ENCODE measurements around the gene TRPV6.

Gene TRPV6

DNA sequence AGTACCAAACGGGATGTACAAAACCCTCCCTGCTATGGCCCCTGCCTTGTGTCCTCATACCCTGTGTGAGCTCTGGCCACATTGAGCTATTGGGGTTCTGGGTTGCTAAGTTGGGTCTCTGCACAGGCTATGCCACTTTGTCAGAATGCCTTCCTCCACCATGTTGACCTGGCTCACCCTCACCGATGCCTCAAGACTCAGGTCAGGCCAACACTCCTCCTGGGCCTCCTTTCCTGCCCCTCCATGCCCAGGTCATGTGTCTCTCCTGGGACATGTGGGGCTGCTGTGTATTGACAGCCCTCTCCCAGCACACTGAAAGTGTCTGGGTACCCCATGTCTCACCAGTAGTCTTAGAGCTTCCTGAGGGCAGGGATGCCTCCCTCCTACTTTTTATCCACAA lies 33.4 kb upstream of the TRPV6 start:
- Histone ChIP-seq H3K4me3 (ENCODE audit: low read length) (no peak overlapping the region), H3K36me3 (ENCODE audit: insufficient read depth, low read depth, low read length) (no peaks in the 10 kb centered on the region), H3K27ac (ENCODE audit: low read length) (no peak overlapping the region), H3K9me3 (ENCODE audit: insufficient read depth, low read depth, low read length) (no peaks in the 10 kb centered on the region), H3K4me1 (ENCODE audit: insufficient read depth, low read length) (no peaks in the 10 kb centered on the region), H3K9ac (ENCODE audit: low read depth, low read length) (no peak overlapping the region), H3K27me3 (ENCODE audit: insufficient read depth, low read length) (no peaks in the 10 kb centered on the region)

DNA sequence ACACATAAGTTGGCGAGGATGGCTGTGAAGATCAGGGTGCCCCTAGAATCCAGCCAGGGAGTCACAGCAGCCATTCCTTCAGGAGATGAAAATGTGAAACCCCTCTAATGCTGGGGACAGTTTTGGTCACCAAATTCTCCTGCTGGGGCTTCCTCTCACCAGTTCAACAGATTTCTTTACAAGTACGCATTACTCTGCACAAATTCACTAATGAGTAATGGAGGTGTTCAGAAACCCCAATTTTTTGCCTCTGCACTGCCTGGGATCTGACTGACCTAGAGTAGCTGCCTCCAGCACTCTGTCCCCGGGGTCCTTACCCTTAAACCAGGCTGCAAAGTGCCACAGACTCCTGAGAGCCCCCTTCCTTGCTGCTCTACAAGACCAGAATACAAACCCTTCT lies 31.9 kb upstream of the TRPV6 start:
- H3K27me3 ChIP-seq (ENCODE audit: insufficient read depth, low read length) = no peaks in the 10 kb centered on the region
- H3K36me3 ChIP-seq (ENCODE audit: insufficient read depth, low read depth, low read length) = no peaks in the 10 kb centered on the region
- H3K27ac ChIP-seq (ENCODE audit: low read length) = no peak overlapping the region
- no peaks in the 10 kb centered on the region for H3K9me3 ChIP-seq (ENCODE audit: insufficient read depth, low read depth, low read length)
- H3K4me1 ChIP-seq (ENCODE audit: insufficient read depth, low read length) = no peaks in the 10 kb centered on the region
- H3K4me3 ChIP-seq (ENCODE audit: low read length) = no peak overlapping the region
- no peak overlapping the region for H3K9ac ChIP-seq (ENCODE audit: low read depth, low read length)

DNA sequence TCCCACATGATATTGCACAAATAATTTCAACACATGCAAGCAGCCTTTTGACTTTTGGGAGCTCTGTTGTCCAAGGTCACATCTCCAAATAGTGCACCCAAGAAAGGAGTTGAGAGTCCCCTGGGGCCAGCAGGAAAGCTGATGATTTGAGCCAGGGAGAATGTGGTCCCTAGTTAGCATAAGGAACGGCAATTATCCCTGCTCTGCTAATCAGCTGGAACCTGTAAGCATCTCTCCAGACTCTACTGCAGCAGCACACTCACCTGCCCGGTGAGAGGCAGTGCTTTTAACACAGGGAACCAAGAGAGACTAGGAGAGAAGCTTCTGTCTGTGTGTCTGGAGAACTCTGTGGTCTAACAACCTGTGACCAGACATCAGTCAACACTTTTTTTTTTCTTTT lies 31.0 kb upstream of the TRPV6 start:
- H3K27me3 ChIP-seq (ENCODE audit: insufficient read depth, low read length) = no peaks in the 10 kb centered on the region
- no peak overlapping the region for H3K9ac ChIP-seq (ENCODE audit: low read depth, low read length)
- no peaks in the 10 kb centered on the region for H3K36me3 ChIP-seq (ENCODE audit: insufficient read depth, low read depth, low read length)
- H3K4me1 ChIP-seq (ENCODE audit: insufficient read depth, low read length) = no peaks in the 10 kb centered on the region
- H3K4me3 ChIP-seq (ENCODE audit: low read length) = no peak overlapping the region
- H3K27ac ChIP-seq (ENCODE audit: low read length) = no peak overlapping the region
- no peaks in the 10 kb centered on the region for H3K9me3 ChIP-seq (ENCODE audit: insufficient read depth, low read depth, low read length)

DNA sequence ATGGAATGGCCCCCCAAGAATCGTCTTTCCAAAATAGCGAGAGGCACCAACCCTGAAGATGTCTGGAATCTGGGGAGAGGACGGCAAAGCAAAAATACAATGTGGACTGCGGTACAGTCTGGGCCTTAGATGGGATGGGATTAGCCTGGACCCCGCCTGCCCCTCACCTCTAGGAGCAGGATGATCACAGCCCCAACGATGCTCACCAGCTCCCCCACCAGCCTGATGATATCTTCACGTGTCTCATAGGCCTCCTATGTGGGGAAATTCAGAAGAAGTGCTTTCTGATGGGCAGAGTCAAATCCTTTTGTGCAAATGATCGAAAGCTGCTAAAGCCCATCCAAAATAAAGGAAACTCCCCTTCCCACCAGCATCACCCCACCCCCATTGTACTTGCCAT lies 29.8 kb upstream of the TRPV6 start:
- Histone ChIP-seq H3K27me3 (ENCODE audit: insufficient read depth, low read length) (no peaks in the 10 kb centered on the region), H3K4me1 (ENCODE audit: insufficient read depth, low read length) (no peaks in the 10 kb centered on the region), H3K36me3 (ENCODE audit: insufficient read depth, low read depth, low read length) (no peaks in the 10 kb centered on the region), H3K9ac (ENCODE audit: low read depth, low read length) (no peak overlapping the region), H3K9me3 (ENCODE audit: insufficient read depth, low read depth, low read length) (no peaks in the 10 kb centered on the region), H3K4me3 (ENCODE audit: low read length) (no peak overlapping the region), H3K27ac (ENCODE audit: low read length) (no peak overlapping the region)

DNA sequence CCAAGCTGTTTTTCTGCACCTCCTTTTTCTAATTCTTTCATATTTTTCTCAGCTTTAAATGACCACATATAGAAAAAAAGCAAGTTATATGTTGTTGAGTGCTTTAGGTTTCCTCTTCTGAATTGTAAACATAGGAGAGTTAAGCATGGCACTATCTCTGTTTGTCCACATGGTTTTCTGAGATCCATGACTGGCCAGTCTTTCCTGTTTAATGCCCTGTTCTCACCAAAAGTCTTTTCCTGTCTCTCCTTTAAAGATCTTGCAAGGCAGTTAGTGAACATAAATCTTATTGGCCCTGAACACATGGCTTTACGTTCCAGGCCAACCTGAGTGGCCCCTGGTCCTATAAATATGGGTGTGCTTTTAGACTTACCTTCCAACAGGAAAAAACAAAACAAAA lies 28.6 kb upstream of the TRPV6 start:
- H3K9me3 ChIP-seq (ENCODE audit: insufficient read depth, low read depth, low read length) = no peaks in the 10 kb centered on the region
- no peak overlapping the region for H3K4me3 ChIP-seq (ENCODE audit: low read length)
- H3K27me3 ChIP-seq (ENCODE audit: insufficient read depth, low read length) = no peaks in the 10 kb centered on the region
- no peak overlapping the region for H3K9ac ChIP-seq (ENCODE audit: low read depth, low read length)
- H3K4me1 ChIP-seq (ENCODE audit: insufficient read depth, low read length) = no peaks in the 10 kb centered on the region
- no peak overlapping the region for H3K27ac ChIP-seq (ENCODE audit: low read length)
- H3K36me3 ChIP-seq (ENCODE audit: insufficient read depth, low read depth, low read length) = no peaks in the 10 kb centered on the region

DNA sequence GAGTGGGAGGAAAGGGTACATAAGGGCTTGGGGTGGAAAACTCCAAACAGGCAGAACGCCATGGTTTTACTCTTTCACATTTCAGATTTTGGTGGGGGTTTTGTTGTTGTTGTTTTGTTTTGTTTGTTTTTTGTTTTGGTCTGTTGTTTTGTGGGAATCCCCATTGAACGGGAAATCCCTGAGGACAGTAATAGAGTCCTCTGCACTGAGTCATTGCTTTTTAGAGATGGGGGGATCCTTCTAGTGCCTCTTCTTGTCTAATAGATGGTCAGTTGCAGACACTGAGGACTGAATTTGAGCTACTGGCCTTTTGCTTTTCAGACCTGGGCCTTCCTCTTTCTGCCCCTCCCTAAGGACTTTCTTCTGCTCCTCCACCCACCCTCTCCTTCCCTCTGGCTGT lies 28.0 kb upstream of the TRPV6 start:
- no peaks in the 10 kb centered on the region for H3K4me1 ChIP-seq (ENCODE audit: insufficient read depth, low read length)

DNA sequence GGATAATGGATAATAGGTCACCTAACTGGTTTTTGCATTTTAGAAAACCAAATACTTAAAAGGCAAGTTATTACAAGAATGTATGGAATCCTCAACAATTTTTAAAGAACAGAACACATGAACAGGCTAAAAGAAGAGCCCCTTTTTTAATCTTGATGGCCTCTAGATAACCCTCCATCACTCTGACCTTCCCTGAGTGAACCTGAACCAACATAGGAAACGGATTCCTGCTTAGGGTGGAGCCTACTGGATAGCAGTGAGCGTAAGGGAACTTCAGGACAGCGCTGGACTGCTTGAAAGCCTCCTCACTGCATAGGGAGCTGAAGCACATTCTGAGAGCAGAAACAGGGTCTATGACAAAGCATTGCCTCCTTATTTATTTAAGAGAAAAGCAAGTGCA lies 27.5 kb upstream of the TRPV6 start:
- no peak overlapping the region for H3K9ac ChIP-seq (ENCODE audit: low read depth, low read length)
- no peaks in the 10 kb centered on the region for H3K9me3 ChIP-seq (ENCODE audit: insufficient read depth, low read depth, low read length)
- no peak overlapping the region for H3K27ac ChIP-seq (ENCODE audit: low read length)
- H3K36me3 ChIP-seq (ENCODE audit: insufficient read depth, low read depth, low read length) = no peaks in the 10 kb centered on the region
- H3K4me1 ChIP-seq (ENCODE audit: insufficient read depth, low read length) = no peaks in the 10 kb centered on the region
- H3K4me3 ChIP-seq (ENCODE audit: low read length) = no peak overlapping the region
- no peaks in the 10 kb centered on the region for H3K27me3 ChIP-seq (ENCODE audit: insufficient read depth, low read length)

More for the DNA sequence above, 28.0 kb upstream of the TRPV6 start:
- Histone ChIP-seq H3K9ac (ENCODE audit: low read depth, low read length) (no peak overlapping the region), H3K27ac (ENCODE audit: low read length) (no peak overlapping the region), H3K9me3 (ENCODE audit: insufficient read depth, low read depth, low read length) (no peaks in the 10 kb centered on the region), H3K36me3 (ENCODE audit: insufficient read depth, low read depth, low read length) (no peaks in the 10 kb centered on the region), H3K4me3 (ENCODE audit: low read length) (no peak overlapping the region), H3K27me3 (ENCODE audit: insufficient read depth, low read length) (no peaks in the 10 kb centered on the region)

DNA sequence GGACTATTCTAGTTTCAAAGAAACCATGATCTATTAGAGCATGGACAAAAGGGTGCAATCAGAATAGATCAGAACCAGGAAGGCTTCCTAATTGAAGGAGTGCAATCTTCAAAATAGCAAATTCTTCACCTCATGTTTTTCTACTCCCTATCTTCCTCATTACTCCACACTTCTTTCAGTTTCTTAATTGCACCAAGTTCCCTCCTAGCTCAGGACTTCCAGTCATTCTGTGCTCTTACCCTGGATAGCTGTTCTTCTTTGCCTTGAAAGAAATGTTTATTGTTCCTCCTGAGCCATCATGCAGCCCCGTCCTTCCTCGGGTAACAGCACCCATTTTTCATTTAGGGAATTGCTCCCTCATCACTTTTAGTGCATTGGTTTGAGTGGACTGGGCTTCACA lies 24.9 kb upstream of the TRPV6 start:
- Histone ChIP-seq H3K4me1 (ENCODE audit: insufficient read depth, low read length) (no peaks in the 10 kb centered on the region), H3K4me3 (ENCODE audit: low read length) (no peak overlapping the region), H3K9ac (ENCODE audit: low read depth, low read length) (no peak overlapping the region), H3K27me3 (ENCODE audit: insufficient read depth, low read length) (no peaks in the 10 kb centered on the region), H3K27ac (ENCODE audit: low read length) (no peak overlapping the region), H3K36me3 (ENCODE audit: insufficient read depth, low read depth, low read length) (no peaks in the 10 kb centered on the region), H3K9me3 (ENCODE audit: insufficient read depth, low read depth, low read length) (peaks cover 17% of the 10 kb centered on the region)

DNA sequence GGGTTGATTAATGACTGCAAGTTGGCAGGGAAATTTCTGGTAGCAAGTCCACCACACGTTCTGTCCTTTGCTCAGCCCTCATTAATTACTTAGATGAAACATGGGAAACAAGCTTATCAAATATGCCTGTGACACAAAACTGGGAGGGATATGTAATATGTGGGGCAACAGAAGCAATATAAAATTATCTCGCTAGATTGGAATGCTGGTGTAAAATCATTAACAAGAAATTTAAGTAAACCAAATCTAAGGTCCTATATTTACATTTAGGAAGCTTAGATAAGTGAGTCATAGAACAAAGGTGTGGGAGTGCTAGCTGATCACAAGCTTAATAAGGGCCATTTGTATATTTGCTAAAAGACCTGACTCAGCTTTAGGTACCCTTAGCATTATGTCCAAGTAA lies 24.5 kb upstream of the TRPV6 start:
- Histone ChIP-seq H3K27me3 (ENCODE audit: insufficient read depth, low read length) (no peaks in the 10 kb centered on the region), H3K27ac (ENCODE audit: low read length) (no peak overlapping the region), H3K4me3 (ENCODE audit: low read length) (no peak overlapping the region), H3K36me3 (ENCODE audit: insufficient read depth, low read depth, low read length) (no peaks in the 10 kb centered on the region), H3K9ac (ENCODE audit: low read depth, low read length) (no peak overlapping the region), H3K4me1 (ENCODE audit: insufficient read depth, low read length) (no peaks in the 10 kb centered on the region), H3K9me3 (ENCODE audit: insufficient read depth, low read depth, low read length) (peaks cover 19% of the 10 kb centered on the region)

DNA sequence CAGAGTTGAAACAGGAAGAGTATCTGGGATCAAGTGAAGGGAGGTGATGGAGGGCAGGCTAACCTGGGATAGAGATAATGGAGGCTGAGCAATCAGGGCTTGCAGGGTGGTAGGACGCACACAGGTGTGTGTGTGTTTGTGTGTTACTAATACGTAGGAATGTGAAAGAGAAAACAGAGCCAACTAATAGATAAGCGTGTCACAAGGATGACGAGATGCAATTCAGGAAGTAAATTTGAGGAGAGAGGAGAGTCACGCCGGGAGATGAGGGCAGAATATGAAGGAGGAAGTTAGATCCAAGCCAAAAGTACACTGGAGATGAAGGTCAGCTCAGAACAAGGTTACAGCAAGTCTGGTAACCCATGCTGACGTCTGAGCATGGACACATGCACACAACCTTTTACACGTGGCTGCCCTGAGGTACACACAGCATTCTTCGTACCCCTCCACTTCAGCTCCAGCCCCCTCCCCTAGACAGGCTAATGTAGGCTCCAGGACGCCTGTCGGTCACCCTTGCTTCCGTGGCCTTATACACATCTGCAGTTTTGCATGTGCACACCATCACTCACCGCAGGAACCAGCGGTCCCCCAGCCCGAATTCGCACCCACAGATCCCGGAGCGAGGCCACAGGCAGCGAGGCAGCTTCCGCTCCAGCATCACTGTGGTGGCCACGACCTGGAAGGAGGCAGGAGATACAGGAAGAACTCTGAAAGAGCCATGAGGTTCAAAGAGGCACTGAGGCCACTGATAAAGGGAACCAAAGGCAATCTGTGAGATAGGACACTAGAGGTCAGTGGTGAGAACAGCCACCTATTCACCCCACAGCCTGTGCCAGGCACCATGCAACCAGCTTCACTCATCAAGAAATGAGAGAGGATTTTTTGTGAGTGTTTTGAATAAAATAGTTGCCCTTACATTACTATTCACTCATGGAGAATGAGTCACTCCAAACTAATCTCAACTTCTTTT lies 23.7 kb upstream of the TRPV6 start:
- H3K27me3 ChIP-seq (ENCODE audit: insufficient read depth, low read length) = no peaks in the 10 kb centered on the region
- no peak overlapping the region for H3K9ac ChIP-seq (ENCODE audit: low read depth, low read length)
- H3K9me3 ChIP-seq (ENCODE audit: insufficient read depth, low read depth, low read length) = peaks cover 26% of the 10 kb centered on the region
- no peaks in the 10 kb centered on the region for H3K4me1 ChIP-seq (ENCODE audit: insufficient read depth, low read length)
- no peaks in the 10 kb centered on the region for H3K36me3 ChIP-seq (ENCODE audit: insufficient read depth, low read depth, low read length)
- no peak overlapping the region for H3K27ac ChIP-seq (ENCODE audit: low read length)
- H3K4me3 ChIP-seq (ENCODE audit: low read length) = no peak overlapping the region

DNA sequence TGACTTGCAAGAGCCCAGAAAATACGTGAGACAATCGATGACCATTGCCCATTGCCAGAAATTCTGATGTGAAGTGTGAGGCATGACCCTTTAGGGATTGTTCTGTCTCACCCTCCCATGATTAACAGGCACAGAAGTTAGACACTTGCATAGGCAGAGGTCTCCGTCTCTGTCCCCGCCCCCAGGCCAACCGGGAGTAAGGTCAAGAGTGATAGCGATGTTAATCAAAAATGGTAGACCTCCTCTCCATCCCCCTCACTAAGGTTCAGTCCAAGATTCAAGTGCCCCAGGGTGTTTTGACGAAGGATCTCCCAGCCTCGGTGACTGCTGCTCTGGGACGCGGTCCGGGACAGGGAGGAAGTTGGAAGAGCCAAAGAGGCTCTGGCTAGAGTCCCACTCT lies 22.7 kb upstream of the TRPV6 start:
- H3K27me3 ChIP-seq (ENCODE audit: insufficient read depth, low read length) = no peaks in the 10 kb centered on the region
- no peak overlapping the region for H3K4me3 ChIP-seq (ENCODE audit: low read length)
- H3K27ac ChIP-seq (ENCODE audit: low read length) = no peak overlapping the region

DNA sequence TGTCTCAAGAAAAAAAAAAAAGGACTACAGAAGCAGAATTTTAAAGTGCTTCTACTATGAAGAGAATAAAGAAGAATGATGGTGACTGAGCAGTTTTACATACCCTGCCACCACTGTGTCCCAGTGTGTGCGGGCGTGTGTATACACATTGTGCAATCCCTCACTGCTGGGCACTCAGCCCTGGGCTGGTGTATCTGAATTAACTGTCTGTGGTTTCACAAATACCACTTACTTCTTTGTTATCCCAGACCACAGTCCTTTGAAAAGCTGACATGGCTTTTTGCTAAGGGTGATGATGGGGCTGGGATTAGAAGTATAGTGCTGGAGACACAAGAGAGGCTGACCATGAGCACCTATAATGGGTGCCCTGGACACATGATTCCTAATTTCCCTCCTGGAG lies 21.1 kb upstream of the TRPV6 start:
- Histone ChIP-seq H3K9me3 (ENCODE audit: insufficient read depth, low read depth, low read length) (peaks cover 33% of the 10 kb centered on the region), H3K27ac (ENCODE audit: low read length) (no peak overlapping the region), H3K4me3 (ENCODE audit: low read length) (no peak overlapping the region), H3K9ac (ENCODE audit: low read depth, low read length) (no peak overlapping the region), H3K27me3 (ENCODE audit: insufficient read depth, low read length) (no peaks in the 10 kb centered on the region), H3K4me1 (ENCODE audit: insufficient read depth, low read length) (no peaks in the 10 kb centered on the region), H3K36me3 (ENCODE audit: insufficient read depth, low read depth, low read length) (no peaks in the 10 kb centered on the region)

More for the DNA sequence above, 22.7 kb upstream of the TRPV6 start:
- no peak overlapping the region for H3K9ac ChIP-seq (ENCODE audit: low read depth, low read length)
- no peaks in the 10 kb centered on the region for H3K4me1 ChIP-seq (ENCODE audit: insufficient read depth, low read length)
- H3K36me3 ChIP-seq (ENCODE audit: insufficient read depth, low read depth, low read length) = no peaks in the 10 kb centered on the region
- H3K9me3 ChIP-seq (ENCODE audit: insufficient read depth, low read depth, low read length) = peaks cover 33% of the 10 kb centered on the region

Data from iPS-20b (cell line).